HG03064 (cell line): Measurements from ENCODE around the gene EHBP1.
"Not testable (repeated sequence)": the region's sequence is repeated elsewhere in the genome, so short reads cannot be mapped to it uniquely, and the experiment has no call there.

Experiments
- ATAC-seq: cut with Tn5 transposase; IDR thresholded peaks from one replicate; pipeline ENCODE4 v1.9.1; 2021; ENCODE audit warnings: low read depth; ENCODE audit not compliant: unreplicated experiment

EHBP1 gene

GRCh38 chr2:63058144-63058920, 352.8 kb downstream of the EHBP1 start:
- ATAC-seq: no peak

- ATAC-seq: no peak
Measured at GRCh38 chr2:63058921-63059792, 353.6 kb downstream of the EHBP1 start.

- no peak for ATAC-seq
Measured at GRCh38 chr2:63059793-63060471, 354.4 kb downstream of the EHBP1 start.

- no peak for ATAC-seq
Measured at GRCh38 chr2:63060472-63060991, 355.0 kb downstream of the EHBP1 start.

- no peak for ATAC-seq
Measured at GRCh38 chr2:63064197-63064596, 358.7 kb downstream of the EHBP1 start.

- no peak for ATAC-seq
Measured at GRCh38 chr2:63064661-63065060, 359.1 kb downstream of the EHBP1 start.

GRCh38 chr2:63066265-63066664, 360.8 kb downstream of the EHBP1 start:
- ATAC-seq: no peak

- no peak for ATAC-seq
Measured at GRCh38 chr2:63066838-63067237, 361.3 kb downstream of the EHBP1 start.

GRCh38 chr2:63071664-63072063, 366.2 kb downstream of the EHBP1 start:
- no peak for ATAC-seq

GRCh38 chr2:63073994-63074393, 368.5 kb downstream of the EHBP1 start:
- no peak for ATAC-seq

GRCh38 chr2:63074399-63074798, 368.9 kb downstream of the EHBP1 start:
- ATAC-seq: not testable (repeated sequence)

- no peak for ATAC-seq
Measured at GRCh38 chr2:63078852-63079606, 373.5 kb downstream of the EHBP1 start.

- ATAC-seq: no peak
Measured at GRCh38 chr2:63081404-63081803, 375.9 kb downstream of the EHBP1 start.

- ATAC-seq: no peak
Measured at GRCh38 chr2:63086687-63087086, 381.2 kb downstream of the EHBP1 start.

- no peak for ATAC-seq
Measured at GRCh38 chr2:63092401-63092800, 386.9 kb downstream of the EHBP1 start.

GRCh38 chr2:63092857-63093256, 387.3 kb downstream of the EHBP1 start:
- no peak for ATAC-seq

GRCh38 chr2:63093502-63093901, 388.0 kb downstream of the EHBP1 start:
- no peak for ATAC-seq
